ENCODE results near the gene POMT2. TPM values are rescaled to one million over a fixed set of nuclear protein-coding genes. Genes with fewer than 3 reads are reported as not detected.

The POMT2 gene
- total RNA-seq, 1 donor from 2014 or later: 13.4 TPM

GRCh38 chr14:77231721-77232120, 89.0 kb downstream of the POMT2 start:
- Histone ChIP-seq H3K27ac (replicated peaks) (no peak overlapping the region), H3K4me3 (no peak overlapping the region), H3K27me3 (ENCODE audit: low read depth) (peaks cover 4% of the 10 kb centered on the region), H3K9me3 (replicated peaks) (peaks cover 7% of the 10 kb centered on the region), H3K4me1 (no peaks in the 10 kb centered on the region), H3K36me3 (no peaks in the 10 kb centered on the region)
- no peak for TF ChIP-seq CTCF (IDR thresholded peaks at IDR 0.05; ENCODE audit: borderline replicate concordance)
- intact Hi-C loops (cut with micrococcal nuclease): no loop called here
- DNase-seq: no peak

- no peak overlapping the region for H3K27ac ChIP-seq (replicated peaks)
- H3K4me1 ChIP-seq: no peaks in the 10 kb centered on the region
- no peak overlapping the region for H3K4me3 ChIP-seq
- no peak for DNase-seq
- intact Hi-C loops (cut with micrococcal nuclease): no loop called here
- H3K27me3 ChIP-seq (ENCODE audit: low read depth): no peaks in the 10 kb centered on the region
- H3K36me3 ChIP-seq: no peaks in the 10 kb centered on the region
- no peak for TF ChIP-seq CTCF (IDR thresholded peaks at IDR 0.05; ENCODE audit: borderline replicate concordance)
- peaks cover 7% of the 10 kb centered on the region for H3K9me3 ChIP-seq (replicated peaks)
Measured at GRCh38 chr14:77230914-77231313, 89.8 kb downstream of the POMT2 start.

- Histone ChIP-seq H3K27ac (replicated peaks) (no peak overlapping the region), H3K4me3 (no peak overlapping the region), H3K36me3 (no peaks in the 10 kb centered on the region), H3K9me3 (replicated peaks) (peaks cover 7% of the 10 kb centered on the region), H3K4me1 (no peaks in the 10 kb centered on the region), H3K27me3 (ENCODE audit: low read depth) (no peaks in the 10 kb centered on the region)
- intact Hi-C loops (cut with micrococcal nuclease): no loop called here
- DNase-seq: no peak
- TF ChIP-seq CTCF (IDR thresholded peaks at IDR 0.05; ENCODE audit: borderline replicate concordance): no peak
Measured at GRCh38 chr14:77228056-77228455, 92.6 kb downstream of the POMT2 start.

GRCh38 chr14:77225892-77226557, 94.7 kb downstream of the POMT2 start:
- Histone ChIP-seq H3K4me1 (no peaks in the 10 kb centered on the region), H3K27me3 (ENCODE audit: low read depth) (no peaks in the 10 kb centered on the region), H3K27ac (replicated peaks) (no peak overlapping the region), H3K9me3 (replicated peaks) (peaks cover 5% of the 10 kb centered on the region), H3K4me3 (no peak overlapping the region), H3K36me3 (no peaks in the 10 kb centered on the region)
- intact Hi-C loops (cut with micrococcal nuclease): no loop called here
- no peak for DNase-seq
- no peak for TF ChIP-seq CTCF (IDR thresholded peaks at IDR 0.05; ENCODE audit: borderline replicate concordance)

DNA sequence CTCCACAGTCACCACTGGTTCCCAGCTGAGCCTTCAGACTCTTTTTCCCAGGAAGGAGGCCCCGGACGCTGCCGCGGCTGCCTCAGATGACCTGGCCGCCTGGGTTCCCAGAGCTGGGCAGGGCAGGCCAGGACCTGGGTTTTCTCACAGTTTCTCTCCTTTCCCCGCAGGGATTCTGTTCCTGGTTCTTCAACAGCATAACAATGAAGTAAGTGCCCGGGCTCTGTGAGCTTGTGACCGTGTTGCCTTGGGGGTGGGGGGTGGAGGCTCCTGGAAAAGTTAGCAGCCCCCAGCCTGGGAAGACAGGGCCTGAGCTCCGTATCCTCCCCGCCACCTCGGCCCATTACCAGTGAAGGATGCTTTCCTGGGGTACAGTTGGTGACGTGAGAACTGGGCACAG, 95.4 kb downstream of the POMT2 start:
- Histone ChIP-seq H3K27me3 (ENCODE audit: low read depth) (no peaks in the 10 kb centered on the region), H3K9me3 (replicated peaks) (no peaks in the 10 kb centered on the region), H3K27ac (replicated peaks) (no peak overlapping the region), H3K36me3 (no peaks in the 10 kb centered on the region), H3K4me1 (peaks cover 2% of the 10 kb centered on the region), H3K4me3 (no peak overlapping the region)
- DNase-seq: no peak
- TF ChIP-seq CTCF (IDR thresholded peaks at IDR 0.05; ENCODE audit: borderline replicate concordance): no peak
- intact Hi-C loops (cut with micrococcal nuclease): no loop called here

Small RNA genes within 50 kb of the gene (microRNA-seq; reads per million reads assigned to microRNA genes)
- gene MIR1260A: not detected

Other genes starting within 250 kb of the POMT2 start
- 70.3 TPM for gene CIPC, start 222.6 kb downstream of the POMT2 start, total RNA-seq
- gene ZDHHC22, start 179.1 kb downstream of the POMT2 start, total RNA-seq: not detected
- gene TMEM63C, start 139.1 kb downstream of the POMT2 start, total RNA-seq: 0.63 TPM
- gene NGB, start 49.7 kb downstream of the POMT2 start, total RNA-seq: not detected
- gene GSTZ1, start 153 bp upstream of the POMT2 start, total RNA-seq: 14.7 TPM
- gene TMED8, start 56.2 kb upstream of the POMT2 start, total RNA-seq: 5.4 TPM
- 0.08 TPM for gene SAMD15, start 56.5 kb upstream of the POMT2 start, total RNA-seq
- gene NOXRED1, start 102.6 kb upstream of the POMT2 start, total RNA-seq: 0.14 TPM
- 14.9 TPM for gene VIPAS39, start 136.7 kb upstream of the POMT2 start, total RNA-seq
- gene AHSA1, start 137.2 kb upstream of the POMT2 start, total RNA-seq: 183 TPM
- gene ISM2, start 177.9 kb upstream of the POMT2 start, total RNA-seq: not detected

Data from left ventricle myocardium inferior (tissue), 1 donor.